GM18508 (cell line): ENCODE data around the gene PIGW.
"Not testable (repeated sequence)": the region's sequence is repeated elsewhere in the genome, so short reads cannot be mapped to it uniquely, and the experiment has no call there.

Experiments
- ATAC-seq: cut with Tn5 transposase; IDR thresholded peaks from one replicate; pipeline ENCODE4 v1.9.1; 2021; ENCODE audit warnings: moderate number of reproducible peaks; ENCODE audit not compliant: insufficient read depth, unreplicated experiment

Gene PIGW

GRCh38 chr17:36506831-36507230 lies 28.0 kb upstream of the PIGW start:
- no peak for ATAC-seq

DNA sequence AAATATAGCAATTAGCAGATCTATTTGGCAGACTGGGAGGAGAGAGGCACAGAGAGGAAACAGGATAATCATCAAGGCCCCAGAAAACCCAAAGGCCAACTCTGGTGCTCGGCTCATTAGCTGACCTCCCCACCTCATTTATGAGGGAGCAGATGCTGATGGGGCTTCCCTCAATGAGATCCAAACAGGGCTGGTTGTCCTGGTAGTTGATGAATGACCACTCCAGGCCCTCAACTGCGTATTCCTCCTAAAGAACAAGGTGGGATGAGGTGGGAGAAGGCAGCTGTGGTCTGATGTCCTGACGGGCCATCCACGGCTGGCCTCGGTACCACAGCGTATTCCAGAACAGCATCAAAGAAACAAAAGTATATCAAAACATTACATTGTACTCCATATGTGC lies 27.5 kb upstream of the PIGW start:
- ATAC-seq: no peak

GRCh38 chr17:36508439-36508838 lies 26.3 kb upstream of the PIGW start:
- not testable (repeated sequence) for ATAC-seq

DNA sequence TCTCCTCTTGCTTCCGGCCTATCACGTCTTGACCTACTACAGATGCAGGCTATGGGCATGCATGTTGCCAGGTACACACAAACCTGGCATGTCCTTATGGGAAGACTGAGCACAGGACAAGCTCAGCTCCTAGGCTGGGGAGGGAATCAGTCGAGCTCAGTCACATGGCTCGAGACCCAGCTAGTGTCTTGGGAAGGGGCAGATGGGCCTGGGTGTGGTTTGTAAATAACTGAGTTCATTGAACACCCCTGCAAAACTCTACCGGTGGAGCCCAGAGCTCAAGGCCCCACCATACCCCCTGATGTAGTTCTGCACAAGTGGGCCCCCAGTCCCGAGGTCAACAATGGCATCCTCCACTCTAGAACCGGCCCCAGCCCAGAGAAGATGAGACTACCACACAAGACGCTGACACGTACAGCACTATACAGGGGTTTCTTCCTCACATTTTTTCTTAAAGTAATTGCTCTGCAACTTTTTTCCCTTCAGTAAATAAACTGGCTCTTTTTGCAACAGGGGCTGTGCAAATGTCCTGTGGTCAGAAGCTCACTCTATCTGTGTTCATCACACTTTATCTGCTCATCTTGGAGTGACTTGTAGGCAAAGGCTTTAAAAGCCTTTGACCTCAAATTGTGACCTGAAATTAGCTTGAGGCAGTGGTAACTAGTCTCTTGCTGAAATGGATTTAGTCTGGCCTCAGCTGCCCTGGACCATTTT lies 25.4 kb upstream of the PIGW start:
- ATAC-seq: no peak

GRCh38 chr17:36510636-36511035 lies 24.2 kb upstream of the PIGW start:
- ATAC-seq: no peak

DNA sequence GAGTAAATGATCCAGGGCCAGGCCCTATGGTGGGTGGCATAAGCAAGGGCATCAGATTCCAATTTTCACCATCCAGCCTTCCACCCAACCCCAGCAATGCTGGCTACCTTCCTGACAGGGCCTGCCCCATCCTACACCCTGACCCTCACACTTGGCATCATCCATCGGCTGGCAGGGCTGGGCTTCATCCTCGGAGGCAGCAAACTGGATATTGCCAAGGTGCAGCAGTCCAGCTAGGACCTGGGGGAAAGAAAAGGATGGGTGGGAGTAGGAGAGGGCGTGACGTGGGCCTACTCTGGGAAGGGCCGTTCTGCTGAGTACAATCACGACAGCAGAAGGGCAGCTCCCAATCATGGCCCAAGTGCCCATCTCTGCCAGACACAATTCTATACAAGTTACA lies 23.6 kb upstream of the PIGW start:
- no peak for ATAC-seq

DNA sequence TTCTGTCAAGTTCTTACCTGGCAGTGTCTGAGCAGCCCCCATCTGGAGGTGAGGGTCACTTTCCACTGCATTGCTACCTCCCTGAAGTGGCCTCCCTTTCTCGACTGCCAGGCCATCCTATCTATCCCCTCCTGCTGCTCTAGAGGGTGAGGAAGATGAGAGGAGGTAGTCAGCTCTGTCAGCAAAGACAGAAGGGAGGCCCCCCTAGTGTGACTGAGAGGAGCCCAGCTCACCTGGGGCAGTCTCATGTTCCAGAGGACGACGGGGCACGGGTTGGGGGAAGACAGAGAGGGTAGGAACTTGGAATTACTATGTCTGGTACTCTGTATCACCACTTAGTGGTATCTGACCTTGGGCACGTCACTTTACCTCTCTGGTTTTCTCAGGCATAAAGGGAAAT lies 22.1 kb upstream of the PIGW start:
- ATAC-seq: no peak

DNA sequence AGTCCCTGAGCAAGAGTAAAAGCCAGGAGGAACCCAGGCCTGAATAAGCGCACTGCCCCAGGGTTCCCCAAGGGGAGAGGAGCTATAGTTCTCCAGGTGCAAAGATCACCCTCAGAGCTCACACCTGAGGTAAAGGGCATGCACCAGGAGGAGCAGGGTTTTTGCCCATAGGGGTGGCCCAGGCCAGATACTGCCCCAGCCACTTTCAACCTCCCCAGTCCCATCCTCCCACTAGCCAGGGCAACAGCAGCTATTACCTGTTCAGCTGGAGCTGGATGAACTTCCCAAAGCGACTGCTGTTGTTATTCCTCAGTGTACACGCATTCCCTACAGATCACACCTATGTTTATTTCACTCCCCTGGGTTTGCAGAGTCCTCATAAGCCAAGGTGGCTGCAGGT lies 19.9 kb upstream of the PIGW start:
- ATAC-seq: no peak

DNA sequence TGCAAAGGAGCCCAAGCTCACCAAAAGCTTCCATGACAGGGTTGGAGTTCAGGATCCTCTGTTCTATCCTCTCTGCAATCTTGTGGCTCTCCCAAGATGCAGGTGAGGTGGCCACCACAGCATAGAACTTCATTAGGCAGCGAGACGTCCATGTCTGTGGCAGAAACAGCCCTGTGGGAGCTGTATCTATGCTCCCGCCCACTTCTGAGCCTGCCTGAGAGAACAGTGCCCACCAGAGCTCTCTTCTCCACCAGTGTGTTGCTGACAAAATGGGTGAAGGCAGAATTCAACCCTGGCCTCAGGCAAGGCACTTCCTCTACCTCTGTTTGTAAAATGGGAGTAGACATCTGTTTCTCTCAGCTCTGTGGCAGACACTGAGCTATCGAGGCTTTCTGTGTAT lies 18.9 kb upstream of the PIGW start:
- no peak for ATAC-seq

DNA sequence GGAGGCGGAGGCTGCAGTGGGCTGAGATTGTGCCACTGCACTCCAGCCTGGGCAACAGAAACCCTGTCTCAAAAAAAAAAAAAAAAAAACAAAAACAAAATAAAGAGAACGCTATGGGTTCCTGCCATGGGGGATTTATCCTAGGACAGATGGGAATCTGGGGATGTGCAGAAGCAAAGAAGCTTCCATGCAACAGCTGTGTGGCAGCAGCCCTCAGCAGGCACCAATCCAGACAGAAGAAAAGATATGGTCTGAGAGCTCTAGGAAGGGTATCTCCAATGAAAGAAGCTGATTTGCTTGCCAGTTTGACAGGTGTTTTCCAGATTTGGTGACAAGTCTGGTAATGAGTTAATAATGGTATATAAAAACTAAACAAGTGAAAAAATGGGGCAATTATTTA lies 11.7 kb upstream of the PIGW start:
- ATAC-seq: no peak

DNA sequence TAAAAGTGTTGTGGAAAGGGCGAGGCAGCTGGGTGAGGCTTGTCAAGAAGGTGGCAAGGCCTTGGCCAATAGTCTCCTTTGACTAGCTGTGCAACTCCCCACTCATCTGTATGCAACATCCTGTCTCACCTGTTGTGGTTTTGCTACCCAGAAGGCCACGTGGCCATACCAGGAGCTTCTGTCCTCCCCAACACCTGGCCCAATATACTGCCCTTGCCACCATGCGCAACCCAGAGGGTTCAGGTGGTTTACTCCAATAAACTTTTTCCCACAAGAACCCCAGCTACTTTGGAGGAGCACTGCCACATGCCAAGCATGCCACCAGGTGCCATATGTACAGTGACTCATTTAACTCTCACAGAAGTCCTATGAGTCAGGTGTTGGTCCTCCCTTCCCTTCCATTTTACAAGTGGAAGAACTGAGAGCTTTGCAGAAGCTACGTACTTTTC lies 10.3 kb upstream of the PIGW start:
- ATAC-seq: no peak

DNA sequence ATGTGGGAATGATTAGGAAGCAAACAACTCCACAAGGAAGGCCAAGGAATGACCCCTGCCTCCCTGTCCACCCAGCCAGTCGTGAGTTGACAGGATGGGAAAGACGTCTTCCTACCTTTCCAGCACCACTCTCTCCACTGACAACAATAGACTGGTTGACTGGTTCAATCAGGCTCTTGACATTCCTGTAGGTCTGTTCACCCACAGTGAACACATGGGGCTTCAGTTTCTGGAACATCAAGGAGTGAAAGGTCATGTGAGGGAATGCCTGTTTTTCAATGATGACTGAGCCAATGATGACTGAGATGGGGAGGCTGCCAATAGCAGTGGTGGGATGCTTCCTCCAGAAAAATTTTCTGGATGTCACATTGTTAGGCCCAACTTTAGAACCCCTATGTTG lies 9.7 kb upstream of the PIGW start:
- ATAC-seq: no peak

GRCh38 chr17:36525888-36526287 lies 8.9 kb upstream of the PIGW start:
- no peak for ATAC-seq

DNA sequence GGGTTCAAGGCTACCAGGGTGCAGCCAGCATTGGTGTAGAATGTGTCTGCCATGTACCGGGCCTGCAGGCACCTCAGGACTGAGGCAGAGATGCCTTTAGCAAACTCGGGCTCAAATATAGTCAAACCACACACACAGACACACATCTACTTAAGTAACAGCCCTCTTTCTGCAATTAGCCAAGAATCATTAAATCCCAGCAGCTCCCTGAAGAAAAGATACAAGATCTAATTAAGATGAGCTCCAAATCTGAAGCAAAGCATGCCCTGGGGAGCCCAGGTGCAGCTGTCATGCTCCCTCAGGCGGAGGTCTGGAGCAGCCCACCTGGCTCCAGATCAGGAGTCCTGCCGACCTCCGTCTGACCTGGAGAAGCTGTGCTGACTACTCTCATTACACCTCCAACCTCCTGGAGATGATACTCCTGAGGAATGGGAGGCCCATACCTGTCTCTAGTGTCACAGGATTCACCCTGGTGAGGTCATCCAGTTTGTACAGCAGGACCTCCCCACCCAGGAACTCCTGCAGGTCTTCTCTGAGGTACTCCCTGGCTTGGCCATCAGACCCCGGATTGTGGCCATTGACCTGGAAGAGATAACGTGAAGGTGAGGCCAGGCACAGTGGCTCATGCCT lies 7.1 kb upstream of the PIGW start:
- ATAC-seq: no peak

DNA sequence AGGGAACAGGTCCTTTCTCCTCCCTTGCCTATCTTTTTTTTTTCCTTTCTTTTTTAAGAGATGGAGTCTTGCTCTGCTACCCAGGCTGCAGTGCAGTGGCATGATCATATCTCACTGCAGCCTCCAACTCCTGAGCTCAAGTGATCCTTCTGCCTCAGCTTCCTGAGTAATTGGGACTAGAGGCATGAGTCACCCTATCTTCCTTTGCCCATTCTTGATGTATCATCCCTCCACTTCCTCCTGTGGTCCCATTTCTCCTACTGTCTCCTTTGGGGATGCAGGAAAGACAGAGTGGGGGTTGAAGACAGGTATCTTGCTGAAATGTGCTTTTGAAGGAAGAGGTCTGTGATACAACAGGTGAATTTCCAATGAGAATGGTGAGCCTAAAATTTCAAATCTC lies 5.7 kb upstream of the PIGW start:
- no peak for ATAC-seq

DNA sequence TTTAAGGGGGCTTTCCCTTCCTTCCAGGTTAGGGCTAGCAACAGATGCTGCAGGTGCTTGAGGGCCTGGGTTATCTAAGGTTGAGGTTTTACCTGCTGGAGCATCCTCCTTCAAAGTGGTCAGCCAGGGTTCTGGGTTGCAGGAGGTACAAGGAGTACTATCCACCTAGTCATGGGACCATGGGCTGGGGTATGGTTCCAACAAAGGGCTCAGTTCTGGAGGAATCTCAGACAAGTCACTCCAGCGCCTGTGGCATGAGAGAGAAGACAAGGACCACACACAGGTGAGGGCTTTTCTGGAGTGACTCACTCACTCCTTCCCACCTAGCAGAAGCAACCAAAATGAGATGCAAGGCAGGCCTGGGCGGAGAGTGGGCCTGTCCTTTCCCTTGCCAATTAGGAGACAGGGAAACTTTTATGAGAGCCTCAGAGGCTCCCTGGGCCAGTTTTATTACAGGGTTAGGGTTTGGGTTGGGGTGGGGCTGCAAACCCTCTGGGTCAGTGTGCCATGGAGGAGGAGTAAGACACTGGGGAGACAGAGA lies 2.3 kb upstream of the PIGW start:
- no peak for ATAC-seq

DNA sequence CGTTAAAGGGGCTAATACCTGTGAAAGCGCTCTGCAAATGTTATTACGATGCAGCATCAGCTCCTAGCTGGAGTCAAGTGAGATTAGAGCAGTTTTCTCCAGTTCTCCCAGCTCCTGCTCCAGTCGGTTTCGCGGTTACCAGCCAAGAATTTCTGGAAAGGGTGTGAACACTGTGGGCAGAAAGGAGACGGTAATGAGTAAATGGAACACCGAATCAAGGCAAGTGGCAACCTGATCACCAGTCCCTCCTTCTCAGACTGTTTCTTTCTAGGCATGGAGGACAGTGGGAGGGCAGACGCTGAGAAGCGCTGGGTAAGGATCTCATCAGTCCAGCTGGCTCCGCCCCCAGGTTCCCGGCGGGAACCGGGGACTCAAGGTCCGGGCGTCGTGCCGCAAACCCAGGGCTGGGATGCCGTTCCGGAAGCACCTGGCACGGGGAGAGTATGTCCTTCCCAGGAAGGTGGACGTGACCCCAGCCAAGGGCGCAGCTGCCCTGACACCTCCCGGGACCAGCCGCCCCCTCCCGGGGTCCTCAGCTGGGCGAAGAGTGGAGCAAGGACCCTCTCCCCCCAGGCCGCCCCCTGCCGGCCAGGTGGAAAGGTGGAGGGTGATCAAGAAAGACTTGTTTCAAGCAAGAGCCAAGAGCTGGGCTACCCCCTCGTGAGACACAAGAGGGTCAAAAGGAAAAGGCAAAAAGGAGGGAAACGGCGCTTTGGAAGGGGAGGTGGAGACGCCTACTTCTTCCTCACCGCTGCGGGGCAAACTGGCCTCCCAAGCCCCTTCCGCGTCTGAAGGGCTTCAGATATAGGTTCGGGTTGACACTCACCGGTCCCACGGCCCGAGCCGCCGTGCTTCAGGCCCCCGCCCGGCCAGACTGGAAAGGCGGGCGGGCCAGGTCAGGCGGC lies 600 bp upstream of the PIGW start:
- no peak for ATAC-seq

DNA sequence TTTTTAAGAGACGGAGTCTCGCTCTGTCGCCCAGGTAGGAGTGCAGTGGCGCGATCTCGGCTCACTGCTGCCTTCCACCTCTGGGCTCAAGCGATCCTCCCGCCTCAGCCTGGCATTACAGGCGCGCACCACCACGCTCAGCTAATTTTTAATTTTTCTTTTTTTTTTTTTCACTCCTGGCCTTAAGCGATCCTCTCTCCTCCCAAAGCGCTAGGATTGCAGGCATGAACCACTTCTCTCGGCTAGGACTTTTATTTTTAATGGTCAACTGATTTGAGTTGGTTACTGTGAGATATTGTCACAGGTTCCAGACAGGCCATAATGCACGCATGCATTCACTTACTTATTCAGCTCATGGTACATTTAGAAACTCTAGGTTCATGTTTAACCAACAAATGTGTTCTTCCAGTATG lies 888 bp downstream of the PIGW start:
- ATAC-seq: no peak

GRCh38 chr17:36540696-36541095 lies 5.9 kb downstream of the PIGW start:
- ATAC-seq: no peak

GRCh38 chr17:36542755-36543154 lies 8.0 kb downstream of the PIGW start:
- no peak for ATAC-seq

DNA sequence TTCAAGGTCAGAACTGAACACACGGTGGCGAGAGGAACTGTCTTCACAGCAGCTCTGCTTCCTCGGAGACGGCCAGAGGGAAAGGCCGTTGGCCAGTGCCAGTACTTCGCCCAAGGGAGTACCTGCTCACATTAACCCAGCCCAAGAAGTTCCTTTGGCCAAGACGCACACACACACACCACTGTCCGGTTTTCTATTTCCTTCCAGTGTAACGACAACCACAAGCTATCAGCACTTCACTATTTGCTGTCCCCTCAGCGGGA lies 9.2 kb downstream of the PIGW start:
- no peak for ATAC-seq
